H1 (cell line): ENCODE results near the gene CCDC89. TPM values are rescaled to one million over a fixed set of nuclear protein-coding genes. Genes with fewer than 3 reads are reported as not detected.
A peak's percentile ranks its signal among the peaks of the same experiment; 100 is the strongest.

Experiments used
- CTCF ChIA-PET: fragments of 300-600 bp; sonication (Branson Sonifier 250); formaldehyde crosslinking; loops from one replicate; lab custom pipeline; 2021; ENCODE audit not compliant: partially characterized antibody; lab: Charles Lee
- POLR2A ChIA-PET: fragments of 300-600 bp; sonication (Branson Sonifier 250); formaldehyde crosslinking; loops from one replicate; lab custom pipeline; 2021; ENCODE audit warnings: inconsistent platforms; ENCODE audit not compliant: partially characterized antibody; lab: Charles Lee
- DNase-seq, 2 experiments: peaks; one replicate each; pipeline versions ENCODE4 v3.0.0 to v3.0.0-alpha.2; 2010 to 2022; ENCODE audit warnings: low spot score in 2 of 2, low read depth in 1 of 2, mixed read lengths in 1 of 2
- FAIRE-seq: peaks from 2 replicates; lab custom pipeline; 2011; peaks lifted over from hg19 to GRCh38; lab: Jason Lieb, UNC
- H2AFZ ChIP-seq: 2 replicates; pipeline ENCODE4 v1.8.1; 2012; ENCODE audit warnings: low read length, inconsistent platforms
- H2AK5ac ChIP-seq: 2 replicates; pipeline ENCODE4 v1.6.1; 2013; ENCODE audit warnings: low read depth, low read length
- H2BK120ac ChIP-seq: replicated peaks from 2 replicates; pipeline ENCODE3; 2013; ENCODE audit warnings: low read depth, low read length, inconsistent platforms
- H2BK12ac ChIP-seq: 2 replicates; pipeline ENCODE4 v1.6.1; 2013; ENCODE audit warnings: low read depth, low read length
- H2BK15ac ChIP-seq: 2 replicates; pipeline ENCODE4 v1.6.1; 2013; ENCODE audit warnings: low read length
- H2BK20ac ChIP-seq: 2 replicates; pipeline ENCODE4 v1.6.1; 2013; ENCODE audit warnings: low read length
- H2BK5ac ChIP-seq: 2 replicates; pipeline ENCODE4 v1.6.1; 2013; ENCODE audit warnings: low read depth, low read length
- H3K14ac ChIP-seq: 2 replicates; pipeline ENCODE4 v1.6.1; 2013; ENCODE audit warnings: inconsistent platforms; ENCODE audit not compliant: insufficient read length
- H3K18ac ChIP-seq: 2 replicates; pipeline ENCODE4 v1.6.1; 2013; ENCODE audit warnings: low read length; ENCODE audit errors: extremely low read depth
- H3K23ac ChIP-seq: 2 replicates; pipeline ENCODE4 v1.6.1; 2013; ENCODE audit warnings: inconsistent platforms; ENCODE audit not compliant: insufficient read length
- H3K23me2 ChIP-seq: 2 replicates; pipeline ENCODE4 v1.6.1; 2013; ENCODE audit warnings: low read depth, low read length
- H3K27ac ChIP-seq: 2 replicates; pipeline ENCODE4 v1.6.1; 2011; ENCODE audit warnings: low read depth, low read length, inconsistent platforms
- H3K27me3 ChIP-seq, 4 experiments: replicated peaks in 1 of 4; 1 replicate in 1 of 4; 2 replicates in 3 of 4; pipeline versions ENCODE4 v1.6.1 to v1.8.1; 2011 to 2013; ENCODE audit warnings: low read length in 3 of 4, mild to moderate bottlenecking in 3 of 4, inconsistent platforms in 2 of 4, mixed read lengths in 2 of 4, moderate library complexity in 1 of 4; ENCODE audit not compliant: control insufficient read depth in 3 of 4, insufficient read depth in 3 of 4; ENCODE audit errors: extremely low read depth in 1 of 4
- H3K36me3 ChIP-seq, 4 experiments: 2 replicates each; pipeline versions ENCODE4 v1.6.1 to v1.8.1; 2011 to 2013; ENCODE audit warnings: mild to moderate bottlenecking in 4 of 4, low read length in 3 of 4, moderate library complexity in 2 of 4, control low read depth in 1 of 4, inconsistent platforms in 1 of 4; ENCODE audit not compliant: insufficient read depth in 4 of 4, control insufficient read depth in 2 of 4
- H3K4ac ChIP-seq: replicated peaks from 2 replicates; pipeline ENCODE3; 2013; ENCODE audit warnings: low read length, low read depth, mixed read lengths, inconsistent platforms; ENCODE audit not compliant: insufficient read length
- H3K4me1 ChIP-seq, 4 experiments: replicated peaks in 1 of 4; 1 replicate in 1 of 4; 2 replicates in 3 of 4; pipeline versions ENCODE4 v1.6.1 to v1.8.1; 2011 to 2013; ENCODE audit warnings: low read length in 3 of 4, inconsistent platforms in 2 of 4, mixed read lengths in 1 of 4; ENCODE audit not compliant: insufficient read depth in 4 of 4, control insufficient read depth in 3 of 4
- H3K4me2 ChIP-seq, 2 experiments: 2 replicates each; pipeline versions ENCODE4 v1.6.1 to v1.8.1; 2011 to 2013; ENCODE audit warnings: low read depth in 2 of 2, low read length in 2 of 2, control low read depth in 1 of 2, inconsistent platforms in 1 of 2, mild to moderate bottlenecking in 1 of 2; ENCODE audit not compliant: insufficient read depth in 1 of 2
- H3K4me3 ChIP-seq, 4 experiments: fragments of 200-600, 300-600 bp in 1 of 4; sonication (generic), shearing (Covaris generic), sonication (Bioruptor Twin) in 1 of 4; 2 replicates each; pipeline versions ENCODE4 v1.5.1 to v1.8.1; 2011 to 2016; ENCODE audit warnings: low read length in 4 of 4, low read depth in 3 of 4, control low read depth in 2 of 4, inconsistent platforms in 2 of 4, mild to moderate bottlenecking in 2 of 4, mixed read lengths in 1 of 4, moderate library complexity in 1 of 4; ENCODE audit not compliant: insufficient read depth in 2 of 4; ENCODE audit errors: extremely low read depth in 1 of 4
- H3K56ac ChIP-seq: replicated peaks from 2 replicates; pipeline ENCODE3; 2013; ENCODE audit warnings: low read depth, mild to moderate bottlenecking, mixed read lengths, low read length, inconsistent platforms; ENCODE audit not compliant: insufficient read length
- H3K79me1 ChIP-seq: 2 replicates; pipeline ENCODE4 v1.6.1; 2013; ENCODE audit warnings: low read depth, low read length, control low read depth
- H3K79me2 ChIP-seq, 2 experiments: 2 replicates each; pipeline versions ENCODE4 v1.6.1 to v1.8.1; 2012 to 2013; ENCODE audit warnings: low read length in 2 of 2, mild to moderate bottlenecking in 2 of 2, inconsistent platforms in 1 of 2; ENCODE audit not compliant: insufficient read depth in 2 of 2, control insufficient read depth in 1 of 2
- H3K9ac ChIP-seq, 4 experiments: replicated peaks in 1 of 4; 1 replicate in 1 of 4; 2 replicates in 3 of 4; pipeline versions ENCODE4 v1.6.1 to v1.8.1; 2011 to 2013; ENCODE audit warnings: low read depth in 3 of 4, low read length in 3 of 4, control low read depth in 2 of 4, mild to moderate bottlenecking in 2 of 4, moderate library complexity in 2 of 4, inconsistent platforms in 1 of 4; ENCODE audit errors: extremely low read depth in 1 of 4
- H3K9me3 ChIP-seq, 2 experiments: 2 replicates each; pipeline versions ENCODE4 v1.6.1 to v1.8.1; 2012 to 2013; ENCODE audit warnings: mild to moderate bottlenecking in 2 of 2, moderate library complexity in 2 of 2, control low read depth in 1 of 2, inconsistent platforms in 1 of 2, low read depth in 1 of 2, low read length in 1 of 2, mixed read lengths in 1 of 2; ENCODE audit not compliant: insufficient read depth in 2 of 2
- H4K20me1 ChIP-seq, 2 experiments: replicated peaks in 1 of 2; 2 replicates each; pipeline versions ENCODE3 to v1.8.1; 2011 to 2013; ENCODE audit warnings: inconsistent platforms in 2 of 2, low read length in 2 of 2, mild to moderate bottlenecking in 1 of 2; ENCODE audit not compliant: insufficient read depth in 2 of 2, control insufficient read depth in 1 of 2
- H4K5ac ChIP-seq: 2 replicates; pipeline ENCODE4 v1.6.1; 2013; ENCODE audit warnings: low read length, low read depth, mixed read lengths, inconsistent platforms; ENCODE audit not compliant: insufficient read length
- H4K8ac ChIP-seq: 2 replicates; pipeline ENCODE4 v1.8.0; 2013; ENCODE audit warnings: mild to moderate bottlenecking, moderate library complexity, low read length, inconsistent platforms; ENCODE audit not compliant: insufficient read depth; ENCODE audit errors: extremely low read depth
- H4K91ac ChIP-seq: replicated peaks from 2 replicates; pipeline ENCODE3; 2013; ENCODE audit warnings: low read length, mixed read lengths, inconsistent platforms; ENCODE audit not compliant: insufficient read length
- CHD1 ChIP-seq: IDR thresholded peaks from 2 replicates; pipeline ENCODE4 v1.6.1; 2012; ENCODE audit warnings: low read depth, low read length, improper control_type of control experiment
- POLR2A ChIP-seq, 2 experiments: IDR thresholded peaks; 1 replicate in 1 of 2; 2 replicates in 1 of 2; pipeline ENCODE4 v1.6.1; 2011; ENCODE audit warnings: low read depth in 2 of 2, low read length in 2 of 2, mild to moderate bottlenecking in 2 of 2; ENCODE audit errors: control extremely low read depth in 1 of 2
- whole genome bisulfite sequencing, 2 experiments: shearing (Covaris generic) in 1 of 2; methylation state at CpG; one replicate each; pipeline versions ENCODE4 v1.1.6 to v1.1.7; 2013 to 2015; ENCODE audit warnings: low lambda C conversion rate in 2 of 2, mixed read lengths in 2 of 2, inconsistent platforms in 1 of 2, low coverage in 1 of 2, missing lambda C conversion rate in 1 of 2; ENCODE audit not compliant: insufficient replicate concordance in 2 of 2, insufficient coverage in 1 of 2, insufficient read length in 1 of 2; ENCODE audit errors: extremely low coverage in 1 of 2, missing lambda C conversion rate in 1 of 2; 5-methylcytosine and 5-hydroxymethylcytosine counted together
- polyA plus RNA-seq, 7 experiments: library from polyadenylated mRNA; depleted of rRNA in 3 of 7; stranded (reverse) in 5 of 7; unstranded in 2 of 7; fragments of >200 nt in 5 of 7; fragments of 200-250 nt in 2 of 7; gene quantifications; 1 replicate in 5 of 7; 2 replicates in 1 of 7; 4 replicates in 1 of 7; pipeline versions ENCODE4 v1.2.1 to v1.2.3, GENCODE V29; 2011 to 2013; ENCODE audit warnings: missing spikeins in 2 of 7, mixed read lengths in 2 of 7
- total RNA-seq: library from RNA; stranded (reverse); fragmentation: NEBNext Ultra II Directional; extraction: Animal tissue kit (Norgen Biotek cat#: 25700); gene quantifications from 2 replicates; pipeline ENCODE4 v1.2.1, GENCODE V29; 2021

Gene CCDC89
- total and polyA plus RNA-seq, 2 of the 8 experiments (the other 6 are each of a cell fraction or from before 2014, with no cell fraction given), result not detected

DNA sequence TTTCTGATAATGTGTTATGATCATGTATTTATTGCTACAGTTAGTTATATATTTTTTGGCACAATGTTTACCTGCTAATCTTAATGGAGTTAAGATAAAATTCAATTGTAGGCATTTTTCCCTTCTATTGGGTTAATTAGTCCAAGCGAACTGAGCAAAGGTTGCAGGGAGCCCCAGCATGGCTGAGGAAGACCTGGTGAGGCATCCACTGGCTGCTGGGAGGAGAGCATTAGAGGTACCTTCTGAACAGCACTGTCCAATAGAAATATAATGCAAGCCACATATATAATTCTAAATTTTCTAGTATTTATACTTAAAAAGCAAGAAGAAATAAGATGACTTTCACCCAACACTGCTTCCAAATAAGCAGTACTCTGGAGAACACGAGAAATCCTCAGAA lies 38.9 kb downstream of the CCDC89 start:
- no peaks in the 10 kb centered on the region for H3K79me1 ChIP-seq
- POLR2A ChIA-PET, result interaction anchor here (0.8 to 6.3 kb wide), 11 partner anchors 8 to 163 kb away, joined by 3 to 105 read pairs (median 6); partner anchors contain the start of genes CREBZF, DLG2, SYTL2 and TMEM126B
- WGBS, 2 experiments, result 72% methylated on average over 2 of the region's 2 CpGs; no CpG with 5 or more reads in 1 of the 2 experiments
- FAIRE-seq, result no peak
- no peak overlapping the region for H2BK5ac ChIP-seq
- 0 out of 2 replicates have a peak overlapping the region, but pooled peaks have one; percentile 66 for H3K27ac ChIP-seq
- no peaks in the 10 kb centered on the region for H3K9me3 ChIP-seq
- peaks cover 0 to 6% of the 10 kb centered on the region in 2 experiments; a peak in 1 of 4 replicates for H3K79me2 ChIP-seq
- H3K4me3 ChIP-seq, result peak overlapping the region; percentile 58 to 88 (median 70); a peak in 6 of 8 replicates
- H4K20me1 ChIP-seq, result no peaks in the 10 kb centered on the region
- H4K91ac ChIP-seq, result no peak overlapping the region
- H3K23me2 ChIP-seq, result 0 out of 2 replicates have a peak, but pooled peaks cover 4% of the 10 kb centered on the region
- H3K4ac ChIP-seq, result no peak overlapping the region
- CTCF ChIA-PET, result interaction anchor here (0.9 to 1.5 kb wide), 2 partner anchors 9 to 12 kb away, joined by 3 to 4 read pairs; no protein-coding TSS in a partner anchor
- peak overlapping the region in 2 of 4 experiments; percentile 74 to 75; a peak in 3 of 7 replicates for H3K9ac ChIP-seq
- no peak for TF ChIP-seq POLR2A (IDR thresholded peaks at IDR 0.05; ENCODE audit: control extremely low read depth in 1 of 2, low read depth in 2 of 2, low read length in 2 of 2)
- no peak for TF ChIP-seq CHD1
- TF ChIP-seq, all 59 proteins: peak for 0
- peaks cover 0 to 8% (median 0%) of the 10 kb centered on the region in 4 experiments; a peak in 4 of 7 replicates for H3K4me1 ChIP-seq
- H4K5ac ChIP-seq, result no peak overlapping the region
- H4K8ac ChIP-seq, result no peak overlapping the region
- no peak overlapping the region for H3K14ac ChIP-seq
- no peak overlapping the region for H2BK15ac ChIP-seq
- no peak overlapping the region for H2BK120ac ChIP-seq
- H2AFZ ChIP-seq, result peak overlapping the region; percentile 88; the same call in 1 of the 2 replicates
- H2BK20ac ChIP-seq, result no peak overlapping the region
- no peak for DNase-seq
- no peak overlapping the region for H3K23ac ChIP-seq
- no peak overlapping the region for H2AK5ac ChIP-seq
- H3K36me3 ChIP-seq, result peaks cover 0 to under 1% (median 0%) of the 10 kb centered on the region in 4 experiments; a peak in 1 of 8 replicates
- H3K56ac ChIP-seq, result no peak overlapping the region
- H3K4me2 ChIP-seq, result peak overlapping the region; percentile 76 to 89
- no peak overlapping the region for H2BK12ac ChIP-seq
- H3K18ac ChIP-seq, result no peak overlapping the region
- H3K27me3 ChIP-seq, result no peaks in the 10 kb centered on the region
